Neural cell (in vitro differentiated cells): Measurements from ENCODE around the gene CALHM2. TPM values are rescaled to one million over a fixed set of nuclear protein-coding genes. Genes with fewer than 3 reads are reported as not detected.

Experiments used
- H2AFZ ChIP-seq: fragments of 200-600, 300-800 bp; sonication (generic), shearing (Covaris generic); 2 replicates; pipeline ENCODE4 v1.6.0; 2014; ENCODE audit warnings: low read depth, mild to moderate bottlenecking, antibody characterized with exemption, low read length, moderate library complexity
- H3F3A ChIP-seq: fragments of 200-600 bp; shearing (Covaris generic); 2 replicates; pipeline ENCODE4 v1.6.1; 2016; ENCODE audit warnings: mild to moderate bottlenecking, moderate library complexity, mixed read lengths, antibody characterized with exemption, low read length; ENCODE audit not compliant: insufficient read depth, poor library complexity, severe bottlenecking
- H3K27ac ChIP-seq: fragments of 200-600, 300-800 bp; sonication (generic), shearing (Covaris generic); 2 replicates; pipeline ENCODE4 v1.5.1; 2014; ENCODE audit warnings: mild to moderate bottlenecking, low read length, moderate library complexity
- H3K27me3 ChIP-seq: fragments of 300-800, 200-600 bp; sonication (generic), shearing (Covaris generic); 2 replicates; pipeline ENCODE4 v1.6.0; 2014; ENCODE audit warnings: mild to moderate bottlenecking, low read depth, low read length, moderate library complexity; ENCODE audit not compliant: insufficient read depth
- H3K36me3 ChIP-seq: fragments of 300-800, 200-600 bp; sonication (generic), shearing (Covaris generic); 2 replicates; pipeline ENCODE4 v1.5.1; 2014; ENCODE audit warnings: mild to moderate bottlenecking, antibody characterized with exemption, low read length, moderate library complexity; ENCODE audit not compliant: insufficient read depth
- H3K4me2 ChIP-seq: fragments of 300-800, 200-600 bp; sonication (generic), shearing (Covaris generic); 2 replicates; pipeline ENCODE4 v1.6.0; 2014; ENCODE audit warnings: mild to moderate bottlenecking, low read length
- H3K4me3 ChIP-seq: fragments of 300-800, 200-600 bp; sonication (generic), shearing (Covaris generic); 2 replicates; pipeline ENCODE4 v1.5.1; 2014; ENCODE audit warnings: mild to moderate bottlenecking, low read length, moderate library complexity
- H3K79me2 ChIP-seq: fragments of 200-600 bp; shearing (Covaris generic); replicated peaks from 2 replicates; pipeline ENCODE4 v1.6.0; 2014; ENCODE audit warnings: mild to moderate bottlenecking, low read length, moderate library complexity; ENCODE audit not compliant: insufficient read depth
- H3K9ac ChIP-seq: fragments of 300-800, 200-600 bp; sonication (generic), shearing (Covaris generic); 2 replicates; pipeline ENCODE4 v1.6.1; 2016; ENCODE audit warnings: mild to moderate bottlenecking, low read length, mixed read lengths
- H3K9me2 ChIP-seq: fragments of 200-600 bp; shearing (Covaris generic); 2 replicates; pipeline ENCODE4 v1.6.1; 2016; ENCODE audit warnings: mild to moderate bottlenecking, low read length, mixed read lengths; ENCODE audit not compliant: insufficient read depth
- H3K9me3 ChIP-seq: fragments of 200-600, 300-800 bp; sonication (generic), shearing (Covaris generic); 2 replicates; pipeline ENCODE4 v1.6.1; 2016; ENCODE audit warnings: mild to moderate bottlenecking, mixed run types, low read length, moderate library complexity, mixed read lengths
- H4K20me1 ChIP-seq: fragments of 200-600 bp; shearing (Covaris generic); 2 replicates; pipeline ENCODE4 v1.6.1; 2016; ENCODE audit warnings: mild to moderate bottlenecking, mixed run types; ENCODE audit not compliant: insufficient read depth
- CTCF ChIP-seq: fragments of 450-650 bp; IDR thresholded peaks from 2 replicates; pipeline ENCODE4 v1.5.1; 2014; ENCODE audit warnings: antibody characterized with exemption, mild to moderate bottlenecking, moderate library complexity; ENCODE audit not compliant: poor library complexity, severe bottlenecking
- EP300 ChIP-seq: fragments of 450-650 bp; conservative IDR thresholded peaks from 2 replicates; pipeline ENCODE4 v1.6.1; 2014; ENCODE audit warnings: antibody characterized with exemption, mild to moderate bottlenecking, moderate library complexity; ENCODE audit not compliant: poor library complexity, severe bottlenecking
- EZH2 ChIP-seq: fragments of 200-600, 300-800 bp; shearing (Covaris generic), sonication (generic); IDR thresholded peaks from 2 replicates; pipeline ENCODE4 v1.6.1; 2014; ENCODE audit warnings: antibody characterized with exemption, low read length, borderline replicate concordance, mild to moderate bottlenecking; ENCODE audit not compliant: insufficient read depth, poor library complexity, severe bottlenecking
- MXI1 ChIP-seq: fragments of 450-650 bp; conservative IDR thresholded peaks from 2 replicates; pipeline ENCODE4 v1.6.1; 2014; ENCODE audit warnings: antibody characterized with exemption, mild to moderate bottlenecking; ENCODE audit not compliant: poor library complexity, severe bottlenecking
- POLR2AphosphoS5 ChIP-seq: IDR thresholded peaks from 2 replicates; pipeline ENCODE4 v1.6.1; 2012
- RAD21 ChIP-seq: fragments of 450-650 bp; conservative IDR thresholded peaks from 2 replicates; pipeline ENCODE4 v1.6.1; 2014; ENCODE audit warnings: antibody characterized with exemption, mild to moderate bottlenecking, moderate library complexity
- SMC3 ChIP-seq: fragments of 450-650 bp; conservative IDR thresholded peaks from 2 replicates; pipeline ENCODE4 v1.6.1; 2014; ENCODE audit warnings: antibody characterized with exemption, mild to moderate bottlenecking, moderate library complexity; ENCODE audit not compliant: poor library complexity
- TAF1 ChIP-seq: IDR thresholded peaks from 2 replicates; pipeline ENCODE4 v1.6.1; 2012; ENCODE audit warnings: low read depth
- polyA plus RNA-seq: library from polyadenylated mRNA; depleted of rRNA; stranded (reverse); fragments of >200 nt; gene quantifications from 2 replicates; pipeline ENCODE4 v1.2.3, GENCODE V29; 2014
- TF ChIP-seq, protein P1 (sequence below): IDR thresholded peaks from 2 replicates; pipeline ENCODE4 v1.6.1; 2012; ENCODE audit warnings: borderline replicate concordance

The CALHM2 gene
- polyA plus RNA-seq, 1 donor from 2014 or later: not detected

- no peaks in the 10 kb centered on the region for H4K20me1 ChIP-seq
- no peaks in the 10 kb centered on the region for H3K79me2 ChIP-seq
- no peaks in the 10 kb centered on the region for H3K9me2 ChIP-seq
- no peak overlapping the region for H3K27ac ChIP-seq
- H3K9ac ChIP-seq: no peak overlapping the region
- H3K36me3 ChIP-seq: no peaks in the 10 kb centered on the region
- H3K4me2 ChIP-seq: no peak overlapping the region
- H2AFZ ChIP-seq: no peak overlapping the region
- no peaks in the 10 kb centered on the region for H3F3A ChIP-seq
- no peak overlapping the region for H3K4me3 ChIP-seq
- TF ChIP-seq, protein P1, sequence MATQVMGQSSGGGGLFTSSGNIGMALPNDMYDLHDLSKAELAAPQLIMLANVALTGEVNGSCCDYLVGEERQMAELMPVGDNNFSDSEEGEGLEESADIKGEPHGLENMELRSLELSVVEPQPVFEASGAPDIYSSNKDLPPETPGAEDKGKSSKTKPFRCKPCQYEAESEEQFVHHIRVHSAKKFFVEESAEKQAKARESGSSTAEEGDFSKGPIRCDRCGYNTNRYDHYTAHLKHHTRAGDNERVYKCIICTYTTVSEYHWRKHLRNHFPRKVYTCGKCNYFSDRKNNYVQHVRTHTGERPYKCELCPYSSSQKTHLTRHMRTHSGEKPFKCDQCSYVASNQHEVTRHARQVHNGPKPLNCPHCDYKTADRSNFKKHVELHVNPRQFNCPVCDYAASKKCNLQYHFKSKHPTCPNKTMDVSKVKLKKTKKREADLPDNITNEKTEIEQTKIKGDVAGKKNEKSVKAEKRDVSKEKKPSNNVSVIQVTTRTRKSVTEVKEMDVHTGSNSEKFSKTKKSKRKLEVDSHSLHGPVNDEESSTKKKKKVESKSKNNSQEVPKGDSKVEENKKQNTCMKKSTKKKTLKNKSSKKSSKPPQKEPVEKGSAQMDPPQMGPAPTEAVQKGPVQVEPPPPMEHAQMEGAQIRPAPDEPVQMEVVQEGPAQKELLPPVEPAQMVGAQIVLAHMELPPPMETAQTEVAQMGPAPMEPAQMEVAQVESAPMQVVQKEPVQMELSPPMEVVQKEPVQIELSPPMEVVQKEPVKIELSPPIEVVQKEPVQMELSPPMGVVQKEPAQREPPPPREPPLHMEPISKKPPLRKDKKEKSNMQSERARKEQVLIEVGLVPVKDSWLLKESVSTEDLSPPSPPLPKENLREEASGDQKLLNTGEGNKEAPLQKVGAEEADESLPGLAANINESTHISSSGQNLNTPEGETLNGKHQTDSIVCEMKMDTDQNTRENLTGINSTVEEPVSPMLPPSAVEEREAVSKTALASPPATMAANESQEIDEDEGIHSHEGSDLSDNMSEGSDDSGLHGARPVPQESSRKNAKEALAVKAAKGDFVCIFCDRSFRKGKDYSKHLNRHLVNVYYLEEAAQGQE: no peak
- no peak for TF ChIP-seq TAF1
- no peak for TF ChIP-seq RAD21
- no peak for TF ChIP-seq POLR2AphosphoS5
- TF ChIP-seq MXI1: no peak
- TF ChIP-seq EP300: no peak
- TF ChIP-seq EZH2: no peak
- no peak for TF ChIP-seq SMC3
- TF ChIP-seq CTCF: no peak
- H3K9me3 ChIP-seq: no peaks in the 10 kb centered on the region
- H3K27me3 ChIP-seq: no peaks in the 10 kb centered on the region
These were observed 15.2 kb upstream of the CALHM2 start for GRCh38 chr10:103467406-103467805.

- Histone ChIP-seq H3K79me2 (no peaks in the 10 kb centered on the region), H3F3A (no peaks in the 10 kb centered on the region), H3K36me3 (no peaks in the 10 kb centered on the region), H3K9me2 (no peaks in the 10 kb centered on the region), H3K27me3 (no peaks in the 10 kb centered on the region), H4K20me1 (no peaks in the 10 kb centered on the region), H2AFZ (no peak overlapping the region), H3K27ac (no peak overlapping the region), H3K4me3 (no peak overlapping the region), H3K9ac (no peak overlapping the region), H3K9me3 (no peaks in the 10 kb centered on the region), H3K4me2 (no peak overlapping the region)
- TF ChIP-seq TAF1 (no peak), MXI1 (no peak), CTCF (no peak), EP300 (no peak), RAD21 (no peak), EZH2 (no peak)
- TF ChIP-seq, protein P1: no peak
These were observed 14.6 kb upstream of the CALHM2 start for GRCh38 chr10:103466734-103467133.
